ENCODE data around the gene PRRC2A. TPM values are rescaled to one million over a fixed set of nuclear protein-coding genes. Genes with fewer than 3 reads are reported as not detected.

Gene PRRC2A
- total RNA-seq, 2 experiments from 2014 or later = 265 to 286 TPM

DNA sequence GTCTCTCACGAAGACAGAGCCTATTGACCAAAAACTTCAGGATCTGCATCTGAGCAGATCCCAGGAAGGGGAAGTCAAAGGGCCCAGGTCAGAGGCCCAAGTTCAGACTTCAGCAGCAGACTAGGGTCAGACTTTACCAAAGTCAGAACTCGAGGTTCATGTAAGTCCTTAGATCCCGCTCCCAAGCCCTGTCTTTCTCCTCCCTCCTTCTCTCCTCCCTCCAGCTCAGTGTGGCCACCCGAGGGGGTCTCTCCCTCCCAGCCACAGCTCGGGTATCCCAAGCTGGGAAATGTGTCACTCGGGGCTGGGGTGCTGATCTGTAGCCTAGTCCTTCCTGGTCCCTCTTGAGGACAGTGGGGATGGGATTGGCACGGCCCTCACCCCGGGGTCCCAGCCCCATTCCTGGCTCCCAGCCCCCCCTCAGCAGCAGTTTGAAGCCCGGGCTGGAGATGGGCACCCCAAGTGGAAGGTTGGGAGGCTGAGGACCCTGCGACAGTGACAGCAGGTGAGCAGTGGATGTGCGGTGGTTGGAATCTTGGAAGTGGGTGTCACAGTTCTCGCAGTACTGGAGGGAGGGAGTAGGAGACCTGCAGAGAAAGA lies 41.7 kb downstream of the PRRC2A start:
- Mint-ChIP-seq H3K27ac (peak overlapping the region; percentile 57), H3K36me3 (peaks cover 60% of the 10 kb centered on the region), H3K4me1 (peaks cover 76% of the 10 kb centered on the region), H3K9me3 (ENCODE audit: low read depth) (no peaks in the 10 kb centered on the region), H3K4me3 (peak overlapping the region; percentile 22), H3K27me3 (no peaks in the 10 kb centered on the region)
- no peak for DNase-seq
- ATAC-seq = no peak
- CTCF ChIA-PET = interaction anchor here (0.6 to 4.1 kb wide), 6 partner anchors 9 to 1195 kb away, joined by 3 to 39 read pairs (median 6); partner anchors contain the start of genes APOM and BAG6

DNA sequence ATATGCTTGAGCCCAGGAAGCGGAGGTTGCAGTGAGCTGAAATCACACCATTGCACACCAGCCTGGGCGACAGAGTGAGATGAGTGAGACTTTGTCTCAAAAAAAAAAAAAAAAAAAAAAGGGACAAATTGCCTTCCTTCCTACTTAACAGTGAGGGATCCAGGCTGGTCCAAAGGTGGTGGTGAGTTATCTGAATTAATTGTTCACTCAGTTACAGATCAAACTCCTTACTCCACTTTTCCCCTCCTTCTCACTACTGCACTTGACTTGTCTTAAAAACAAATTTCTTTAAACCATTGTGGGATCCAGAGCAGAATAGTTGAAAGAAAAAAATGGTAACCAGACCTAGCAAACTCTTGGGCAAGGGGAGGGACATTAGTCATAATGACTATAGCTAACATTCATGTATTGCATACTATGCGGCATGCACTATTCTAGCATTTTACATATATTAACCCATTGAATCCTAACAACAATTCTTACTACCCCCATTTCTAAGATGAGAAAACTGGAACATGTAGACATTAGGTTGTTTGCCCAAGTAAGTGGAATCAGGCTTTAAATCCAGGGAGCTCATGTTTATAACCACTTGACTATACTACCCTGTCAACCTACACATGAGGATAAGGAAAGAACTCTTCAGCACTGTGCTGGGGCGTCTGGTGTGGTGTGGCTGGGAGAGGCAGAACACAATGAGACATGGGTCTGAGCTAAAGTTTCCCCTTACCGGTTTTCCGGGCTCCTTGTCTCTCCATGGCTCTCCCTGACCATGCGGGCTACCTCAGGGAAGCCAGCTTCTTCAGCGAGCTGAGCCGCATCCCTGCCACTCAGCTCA lies 42.8 kb downstream of the PRRC2A start:
- H3K4me3 Mint-ChIP-seq = peak overlapping the region; percentile 90

DNA sequence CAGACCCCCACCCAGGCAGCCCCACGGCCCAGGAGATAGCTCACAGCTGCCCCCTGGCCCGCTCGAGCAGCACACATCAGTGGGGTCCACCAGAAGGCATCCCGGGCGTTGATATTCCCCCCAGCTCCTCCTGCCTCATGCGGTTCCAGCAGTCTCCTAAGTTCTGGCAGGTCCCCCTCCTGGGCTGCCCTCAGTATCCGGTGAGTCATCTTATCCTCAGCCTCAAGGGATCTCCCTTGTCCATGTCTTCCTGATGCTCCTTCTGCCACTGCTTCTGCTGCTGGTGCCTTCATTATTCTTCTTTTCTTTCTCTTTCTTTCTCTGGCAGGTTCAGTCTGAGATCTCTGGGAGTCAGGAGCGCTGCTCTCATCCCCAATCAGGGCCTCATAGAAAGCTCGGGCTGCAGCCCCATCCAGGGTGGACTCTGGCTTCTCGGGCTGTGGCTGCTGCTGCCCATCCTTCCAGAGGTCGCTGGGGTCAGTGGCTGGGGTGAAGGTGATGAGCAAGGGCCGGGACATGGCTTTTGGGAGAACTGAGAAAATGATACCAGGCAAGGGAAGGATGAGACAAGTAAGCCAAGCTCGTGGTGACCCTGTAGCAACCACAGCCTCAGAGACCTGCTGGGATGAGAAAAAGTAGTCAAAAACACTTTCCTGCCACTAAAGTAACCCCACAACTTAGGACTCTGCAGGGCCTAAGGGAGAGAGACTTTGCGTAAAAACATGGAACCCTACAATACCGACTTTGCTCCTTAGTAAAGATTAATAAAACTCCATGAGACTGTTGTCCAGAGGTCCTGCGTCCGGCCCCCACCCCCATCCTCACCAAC lies 43.7 kb downstream of the PRRC2A start:
- ATAC-seq (no peak), DNase-seq (peak; percentile 50)
- H3K4me1 Mint-ChIP-seq = peaks cover 71% of the 10 kb centered on the region
- H3K27ac Mint-ChIP-seq = peak overlapping the region; percentile 95
- peak overlapping the region; percentile 90 for H3K4me3 Mint-ChIP-seq
- H3K9me3 Mint-ChIP-seq (ENCODE audit: low read depth) = no peaks in the 10 kb centered on the region
- H3K36me3 Mint-ChIP-seq = peaks cover 67% of the 10 kb centered on the region
- CTCF ChIA-PET = interaction anchor here (0.6 to 4.1 kb wide), 11 partner anchors 11 to 234 kb away, joined by 3 to 39 read pairs (median 3); partner anchors contain the start of genes APOM, BAG6, DDX39B and EHMT2
- H3K27me3 Mint-ChIP-seq = no peaks in the 10 kb centered on the region

More for the DNA sequence above, 42.8 kb downstream of the PRRC2A start:
- ATAC-seq = no peak
- no peak for DNase-seq
- CTCF ChIA-PET = interaction anchor here (0.6 to 4.1 kb wide), 5 partner anchors 10 to 167 kb away, joined by 4 to 39 read pairs (median 11); partner anchors contain the start of genes APOM, BAG6, LSM2 and MSH5
- H3K4me1 Mint-ChIP-seq = peaks cover 75% of the 10 kb centered on the region
- no peaks in the 10 kb centered on the region for H3K9me3 Mint-ChIP-seq (ENCODE audit: low read depth)
- H3K27ac Mint-ChIP-seq = peak overlapping the region; percentile 95
- H3K27me3 Mint-ChIP-seq = no peaks in the 10 kb centered on the region
- H3K36me3 Mint-ChIP-seq = peaks cover 61% of the 10 kb centered on the region

DNA sequence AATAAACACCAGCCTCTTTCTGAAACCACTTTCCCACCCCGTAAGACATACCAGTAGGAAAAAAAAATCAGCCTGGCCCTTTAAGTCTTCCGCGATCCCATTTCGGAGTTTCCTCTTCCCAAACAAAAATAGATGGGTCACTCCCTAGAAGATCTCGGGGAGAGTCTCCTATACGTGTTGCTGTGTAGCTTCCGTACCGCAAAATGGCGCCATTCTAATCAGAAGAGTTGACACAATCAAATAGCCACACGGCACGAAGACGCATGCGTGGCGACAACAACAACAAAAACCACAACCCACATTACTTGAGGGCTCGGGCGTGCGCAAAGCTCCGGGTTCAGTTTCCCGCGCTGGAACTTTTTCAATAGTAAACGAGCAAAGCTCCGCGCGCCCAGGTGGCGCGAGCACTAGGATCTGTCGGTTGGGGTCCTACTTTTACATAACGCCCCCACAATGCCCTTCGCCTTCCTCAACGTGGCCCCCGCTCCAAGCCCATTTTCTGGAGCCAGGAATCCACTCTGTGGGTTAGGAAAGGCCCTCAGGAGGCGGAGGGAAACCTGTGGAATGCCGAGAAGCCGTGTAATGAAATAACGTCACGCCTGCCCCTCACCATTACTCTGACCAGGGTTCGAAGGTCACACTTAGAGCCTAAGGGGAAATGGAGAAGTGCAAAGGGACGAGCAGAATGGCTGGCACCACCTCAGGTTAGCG lies 44.4 kb downstream of the PRRC2A start, which contains the start of gene GPANK1:
Gene GPANK1, minus strand, starts transcription at position 208 of the 711 bp plus-strand sequence. CDS start 519 bp downstream, outside the sequence.
- H3K4me3 Mint-ChIP-seq = peak within 1 kb of the TSS; percentile 90
- DNase-seq (peak; percentile 96), ATAC-seq (peak; percentile 27)
- H3K27me3 Mint-ChIP-seq = no peaks in the 10 kb centered on the region
- H3K9me3 Mint-ChIP-seq (ENCODE audit: low read depth) = no peaks in the 10 kb centered on the region
- H3K36me3 Mint-ChIP-seq = peaks cover 70% of the 10 kb centered on the region
- peak within 1 kb of the TSS; percentile 95 for H3K27ac Mint-ChIP-seq
- CTCF ChIA-PET = interaction anchor here (0.6 to 4.1 kb wide), 11 partner anchors 12 to 233 kb away, joined by 3 to 39 read pairs (median 3); partner anchors contain the start of genes APOM, BAG6, DDX39B and EHMT2
- peaks cover 64% of the 10 kb centered on the region for H3K4me1 Mint-ChIP-seq

DNA sequence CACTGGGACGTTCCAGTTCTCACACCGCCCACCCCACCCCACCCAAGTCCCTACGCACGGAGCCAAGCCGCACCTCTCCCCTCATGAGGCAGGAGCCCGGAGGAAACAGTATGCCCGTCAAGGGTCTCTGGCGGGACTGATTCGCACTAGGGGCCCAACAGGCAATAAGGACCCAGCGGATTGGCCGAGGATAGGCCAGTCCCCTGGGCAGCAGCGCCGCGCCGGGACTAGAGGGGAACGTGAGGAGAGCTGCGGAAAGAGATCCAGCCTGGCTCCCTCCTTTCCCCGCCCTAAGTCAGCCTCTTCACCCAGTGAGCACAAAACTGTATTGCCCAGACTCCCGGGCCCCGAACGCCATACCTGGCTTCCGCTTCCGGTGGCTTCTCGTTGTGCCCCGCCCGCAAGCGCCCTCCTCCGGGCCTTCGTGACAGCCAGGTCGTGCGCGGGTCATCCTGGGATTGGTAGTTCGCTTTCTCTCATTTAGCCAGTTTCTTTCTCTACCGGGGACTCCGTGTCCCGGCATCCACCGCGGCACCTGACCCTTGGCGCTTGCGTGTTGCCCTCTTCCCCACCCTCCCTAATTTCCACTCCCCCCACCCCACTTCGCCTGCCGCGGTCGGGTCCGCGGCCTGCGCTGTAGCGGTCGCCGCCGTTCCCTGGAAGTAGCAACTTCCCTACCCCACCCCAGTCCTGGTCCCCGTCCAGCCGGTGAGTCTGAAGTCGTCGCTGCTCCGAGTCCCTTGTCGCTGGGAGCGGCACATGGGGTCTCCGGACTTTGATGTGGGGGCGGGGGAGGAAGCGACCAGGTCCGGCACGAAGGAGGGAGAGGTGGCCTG lies 45.2 kb downstream of the PRRC2A start, which contains the start of gene CSNK2B:
Gene CSNK2B, plus strand, starts transcription at position 580 of the 836 bp plus-strand sequence. CDS start 752 bp downstream, outside the sequence.
- CTCF ChIA-PET = interaction anchor here (0.9 to 4.1 kb wide), 7 partner anchors 12 to 232 kb away, joined by 3 to 39 read pairs (median 6); partner anchors contain the start of genes APOM, BAG6, EHMT2 and LY6G5C
- peak within 1 kb of the TSS; percentile 90 for H3K4me3 Mint-ChIP-seq
- peaks cover 76% of the 10 kb centered on the region for H3K36me3 Mint-ChIP-seq

DNA sequence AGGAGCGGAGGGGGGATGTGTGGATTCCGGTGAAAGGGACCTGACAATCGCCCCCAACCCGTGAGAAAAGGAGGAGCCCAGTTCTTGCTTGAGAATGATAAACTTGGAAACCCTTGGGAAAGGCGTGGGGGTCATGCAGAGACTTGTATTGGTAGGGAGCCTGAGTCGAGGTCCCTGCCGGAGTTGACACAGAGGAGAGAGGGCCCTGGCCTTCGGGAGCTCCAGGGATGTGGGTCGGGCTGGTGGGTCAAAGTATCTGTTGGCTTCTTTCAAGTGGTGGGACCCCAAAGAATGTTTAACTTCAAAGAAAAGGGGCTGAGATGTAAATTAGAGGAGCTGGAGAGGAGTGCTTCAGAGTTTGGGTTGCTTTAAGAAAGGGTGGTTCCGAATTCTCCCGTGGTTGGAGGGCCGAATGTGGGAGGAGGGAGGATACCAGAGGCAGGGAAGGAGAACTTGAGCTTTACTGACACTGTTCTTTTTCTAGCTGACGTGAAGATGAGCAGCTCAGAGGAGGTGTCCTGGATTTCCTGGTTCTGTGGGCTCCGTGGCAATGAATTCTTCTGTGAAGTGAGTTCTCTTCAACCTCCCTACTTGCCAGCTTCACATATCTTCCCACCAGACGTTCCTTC lies 45.9 kb downstream of the PRRC2A start:
- CTCF ChIA-PET = interaction anchor here (0.9 to 2.0 kb wide), 3 partner anchors 10 to 15 kb away, joined by 3 to 6 read pairs (median 3); partner anchors contain the start of genes BAG6 and LY6G5C
- no peak for DNase-seq

More for the DNA sequence above, 45.2 kb downstream of the PRRC2A start, which contains the start of gene CSNK2B:
- Mint-ChIP-seq H3K27ac (peak within 1 kb of the TSS; percentile 95), H3K9me3 (ENCODE audit: low read depth) (no peaks in the 10 kb centered on the region), H3K4me1 (peaks cover 60% of the 10 kb centered on the region), H3K27me3 (no peaks in the 10 kb centered on the region)
- peak; percentile 99 for DNase-seq
- peak; percentile 87 for ATAC-seq

DNA sequence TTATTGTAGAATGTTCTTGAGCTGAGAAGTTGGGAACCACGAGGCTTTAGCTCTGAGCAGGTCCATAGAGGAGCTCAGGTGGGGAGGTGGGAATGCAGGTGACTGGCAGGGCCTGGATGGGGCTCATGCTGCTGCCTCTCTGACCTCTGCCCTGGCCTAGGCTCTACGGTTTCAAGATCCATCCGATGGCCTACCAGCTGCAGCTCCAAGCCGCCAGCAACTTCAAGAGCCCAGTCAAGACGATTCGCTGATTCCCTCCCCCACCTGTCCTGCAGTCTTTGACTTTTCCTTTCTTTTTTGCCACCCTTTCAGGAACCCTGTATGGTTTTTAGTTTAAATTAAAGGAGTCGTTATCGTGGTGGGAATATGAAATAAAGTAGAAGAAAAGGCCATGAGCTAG lies 49.2 kb downstream of the PRRC2A start, which contains the start of gene LY6G5B:
Gene LY6G5B, plus strand, starts transcription at position 301 of the 400 bp plus-strand sequence. CDS start 975 bp downstream, outside the sequence.
- no peak for ATAC-seq
- H3K27ac Mint-ChIP-seq = peak within 1 kb of the TSS; percentile 12
- CTCF ChIA-PET = interaction anchor here (1.3 to 1.6 kb wide), 2 partner anchors 18 to 122 kb away, joined by 3 read pairs; partner anchors contain the start of gene BAG6
- no peaks in the 10 kb centered on the region for H3K27me3 Mint-ChIP-seq
- no peak for DNase-seq
- H3K4me1 Mint-ChIP-seq = peaks cover 27% of the 10 kb centered on the region
- H3K9me3 Mint-ChIP-seq (ENCODE audit: low read depth) = no peaks in the 10 kb centered on the region
- no peak within 1 kb of the TSS for H3K4me3 Mint-ChIP-seq
- peaks cover 61% of the 10 kb centered on the region for H3K36me3 Mint-ChIP-seq

More for the DNA sequence above, 45.9 kb downstream of the PRRC2A start:
- no peaks in the 10 kb centered on the region for H3K9me3 Mint-ChIP-seq (ENCODE audit: low read depth)
- peaks cover 53% of the 10 kb centered on the region for H3K4me1 Mint-ChIP-seq
- no peak for ATAC-seq
- H3K4me3 Mint-ChIP-seq = peak overlapping the region; percentile 90
- H3K27ac Mint-ChIP-seq = peak overlapping the region; percentile 95
- H3K36me3 Mint-ChIP-seq = peaks cover 79% of the 10 kb centered on the region
- H3K27me3 Mint-ChIP-seq = no peaks in the 10 kb centered on the region

DNA sequence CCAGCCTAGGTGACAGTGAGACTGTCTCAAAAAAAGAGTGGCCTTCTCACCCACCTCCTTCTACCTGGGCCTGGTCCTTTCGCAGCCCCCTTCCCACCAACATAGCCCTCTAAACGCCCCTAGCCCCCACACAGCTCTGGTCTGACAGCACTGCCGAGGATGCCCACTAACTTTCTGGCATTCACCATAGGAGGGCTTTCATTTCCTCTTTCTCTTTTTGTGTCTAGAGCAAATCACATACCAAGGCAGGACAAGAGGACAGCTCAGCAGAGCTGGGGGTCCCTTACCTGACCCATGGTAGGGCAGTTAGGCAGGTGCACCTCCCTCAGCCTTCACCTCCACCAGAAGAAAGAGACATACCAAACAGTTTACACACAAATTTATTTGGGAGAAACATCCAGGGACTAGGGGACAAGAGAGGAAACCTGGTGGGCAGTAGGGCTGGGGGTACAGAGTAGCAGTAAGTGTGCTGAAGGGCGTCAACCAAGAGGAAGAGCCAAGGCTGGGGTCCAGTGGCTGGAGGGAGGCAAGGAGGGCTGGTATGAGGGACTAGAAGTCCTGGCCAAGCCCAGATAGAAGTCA lies 55.9 kb downstream of the PRRC2A start:
- DNase-seq (no peak), ATAC-seq (no peak)
- Mint-ChIP-seq H3K36me3 (peaks cover 11% of the 10 kb centered on the region), H3K4me1 (peaks cover 32% of the 10 kb centered on the region), H3K4me3 (no peak overlapping the region), H3K27me3 (no peaks in the 10 kb centered on the region), H3K27ac (peak overlapping the region; percentile 17), H3K9me3 (ENCODE audit: low read depth) (no peaks in the 10 kb centered on the region)
- CTCF ChIA-PET = no interaction called here

DNA sequence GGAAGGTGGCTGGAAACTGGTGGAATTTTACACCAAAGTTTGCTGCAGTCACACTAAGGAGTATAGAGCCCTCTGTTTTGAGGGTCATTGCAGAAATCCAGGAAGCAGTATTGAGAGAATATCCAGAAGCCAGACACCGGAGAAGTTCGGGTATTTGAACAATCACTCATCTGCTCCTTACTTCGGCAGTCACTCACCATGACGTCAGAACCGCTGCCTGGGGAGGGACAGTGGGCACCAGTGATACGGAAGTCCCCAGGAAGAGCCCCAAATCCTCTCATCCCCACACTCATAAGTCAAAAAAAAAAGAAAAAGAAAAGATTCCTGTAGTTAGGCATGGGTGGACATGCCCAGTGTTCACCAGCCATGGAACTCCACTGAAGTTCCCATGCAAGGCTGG lies 56.4 kb downstream of the PRRC2A start:
- no peak overlapping the region for H3K4me3 Mint-ChIP-seq
- CTCF ChIA-PET = interaction anchor here (0.6 to 0.9 kb wide), 3 partner anchors 61 to 154 kb away, joined by 3 read pairs; no protein-coding TSS in a partner anchor
- no peaks in the 10 kb centered on the region for H3K9me3 Mint-ChIP-seq (ENCODE audit: low read depth)
- H3K4me1 Mint-ChIP-seq = peaks cover 34% of the 10 kb centered on the region
- peaks cover 11% of the 10 kb centered on the region for H3K36me3 Mint-ChIP-seq
- H3K27ac Mint-ChIP-seq = no peak overlapping the region
- no peak for ATAC-seq
- no peak for DNase-seq
- no peaks in the 10 kb centered on the region for H3K27me3 Mint-ChIP-seq

DNA sequence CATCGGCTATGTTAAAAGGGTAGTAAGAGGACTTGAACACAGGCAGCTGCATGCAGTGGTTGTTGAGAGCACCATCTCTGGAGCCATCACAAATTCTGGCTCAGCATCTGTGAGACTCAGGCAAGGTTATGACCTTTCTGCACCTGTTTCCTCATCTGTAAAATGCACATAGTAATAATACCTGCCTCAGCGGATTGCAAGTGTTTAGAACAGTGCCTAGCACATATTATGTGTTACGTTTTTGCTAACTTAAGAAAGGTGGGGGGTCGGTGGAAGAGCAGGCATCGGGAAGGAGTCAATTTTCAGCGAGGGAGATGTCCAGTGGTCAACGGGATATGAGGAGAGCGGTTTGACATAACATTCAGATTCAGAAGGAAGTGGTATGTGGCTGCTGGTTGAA lies 57.4 kb downstream of the PRRC2A start:
- no peak for DNase-seq
- Mint-ChIP-seq H3K27me3 (no peaks in the 10 kb centered on the region), H3K4me3 (no peak overlapping the region), H3K27ac (no peak overlapping the region), H3K4me1 (peaks cover 34% of the 10 kb centered on the region), H3K36me3 (peaks cover 4% of the 10 kb centered on the region), H3K9me3 (ENCODE audit: low read depth) (no peaks in the 10 kb centered on the region)
- ATAC-seq = no peak
- CTCF ChIA-PET = interaction anchor here (0.8 to 1.3 kb wide), 4 partner anchors 60 to 186 kb away, joined by 3 to 6 read pairs (median 4); no protein-coding TSS in a partner anchor
